ENCODE results near the gene C10orf67.
"Not testable (repeated sequence)": the region's sequence is repeated elsewhere in the genome, so short reads cannot be mapped to it uniquely, and the experiment has no call there.

DNA sequence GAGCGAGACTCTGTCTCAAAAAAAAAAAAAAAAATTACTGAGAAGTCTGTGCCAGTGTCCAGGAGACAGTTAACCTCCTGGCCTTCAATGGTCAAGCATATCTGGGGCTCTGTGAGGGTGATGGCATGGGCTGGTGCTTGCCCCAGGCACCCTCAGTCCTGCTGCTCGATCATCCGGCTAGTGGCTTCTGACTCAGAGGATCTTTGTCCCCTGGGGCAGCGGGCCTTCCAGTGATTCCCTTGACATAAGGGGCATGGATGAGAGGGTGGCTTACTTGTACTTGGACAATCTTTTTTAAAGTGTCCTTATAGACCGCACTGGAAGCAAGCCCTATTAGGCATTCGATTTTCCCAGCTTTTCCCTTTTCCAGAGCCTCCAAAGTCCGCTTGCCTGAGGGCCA lies 44.6 kb downstream of the C10orf67 start:
- TF ChIP-seq CTCF (IDR thresholded peaks at IDR 0.05); TCF7L2 (IDR thresholded peaks at IDR 0.05; ENCODE audit: low read depth, low read length); POLR2AphosphoS5 (IDR thresholded peaks at IDR 0.05; ENCODE audit: low read depth, low read length); REST (IDR thresholded peaks at IDR 0.05; ENCODE audit: insufficient read depth in 1 of 2, low read depth in 2 of 2, low read length in 1 of 2); SIN3A (IDR thresholded peaks at IDR 0.05; ENCODE audit: borderline replicate concordance, insufficient read depth, low read depth, low read length): not testable (repeated sequence)

Data from Panc1 (cell line).